ENCODE results near the gene ZNF697.

DNA sequence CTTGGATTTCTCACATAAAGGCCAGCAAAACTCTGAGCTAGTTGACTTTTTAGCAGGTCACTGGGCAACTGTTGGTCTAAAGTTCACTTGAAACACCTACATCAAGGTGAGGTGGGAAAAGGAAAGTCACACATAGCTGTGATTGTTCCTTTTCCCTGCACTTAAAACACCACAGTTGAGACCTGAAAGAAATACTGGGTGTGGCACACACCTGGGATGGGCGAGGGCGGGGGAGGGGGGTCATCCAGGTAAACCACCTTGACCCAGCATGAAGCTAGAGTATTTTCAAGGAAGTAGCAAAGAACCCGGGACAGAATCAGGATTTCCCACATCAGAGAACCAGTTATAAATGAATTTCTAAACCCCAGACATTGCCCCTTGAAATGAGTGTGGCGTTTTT is 26.4 kb downstream of the ZNF697 start:
- TF ChIP-seq POLR2A (IDR thresholded peaks at IDR 0.05), result no peak
- TF ChIP-seq, protein P1, sequence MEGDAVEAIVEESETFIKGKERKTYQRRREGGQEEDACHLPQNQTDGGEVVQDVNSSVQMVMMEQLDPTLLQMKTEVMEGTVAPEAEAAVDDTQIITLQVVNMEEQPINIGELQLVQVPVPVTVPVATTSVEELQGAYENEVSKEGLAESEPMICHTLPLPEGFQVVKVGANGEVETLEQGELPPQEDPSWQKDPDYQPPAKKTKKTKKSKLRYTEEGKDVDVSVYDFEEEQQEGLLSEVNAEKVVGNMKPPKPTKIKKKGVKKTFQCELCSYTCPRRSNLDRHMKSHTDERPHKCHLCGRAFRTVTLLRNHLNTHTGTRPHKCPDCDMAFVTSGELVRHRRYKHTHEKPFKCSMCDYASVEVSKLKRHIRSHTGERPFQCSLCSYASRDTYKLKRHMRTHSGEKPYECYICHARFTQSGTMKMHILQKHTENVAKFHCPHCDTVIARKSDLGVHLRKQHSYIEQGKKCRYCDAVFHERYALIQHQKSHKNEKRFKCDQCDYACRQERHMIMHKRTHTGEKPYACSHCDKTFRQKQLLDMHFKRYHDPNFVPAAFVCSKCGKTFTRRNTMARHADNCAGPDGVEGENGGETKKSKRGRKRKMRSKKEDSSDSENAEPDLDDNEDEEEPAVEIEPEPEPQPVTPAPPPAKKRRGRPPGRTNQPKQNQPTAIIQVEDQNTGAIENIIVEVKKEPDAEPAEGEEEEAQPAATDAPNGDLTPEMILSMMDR (IDR thresholded peaks at IDR 0.05), result no peak
- no peak for TF ChIP-seq EP300 (IDR thresholded peaks at IDR 0.05)

Data from stomach (tissue), 4 donors.